ENCODE data around the gene SNRPA1.

GRCh38 chr15:101255051-101255395, 40.0 kb downstream of the SNRPA1 start:
- TF ChIP-seq CTCF (IDR thresholded peaks at IDR 0.05 in 4 of 5, conservative IDR thresholded peaks at IDR 0.05 in 1 of 5) = no peak
- TF ChIP-seq POLR2A (IDR thresholded peaks at IDR 0.05) = no peak
